ENCODE results near the gene KCNJ11.

DNA sequence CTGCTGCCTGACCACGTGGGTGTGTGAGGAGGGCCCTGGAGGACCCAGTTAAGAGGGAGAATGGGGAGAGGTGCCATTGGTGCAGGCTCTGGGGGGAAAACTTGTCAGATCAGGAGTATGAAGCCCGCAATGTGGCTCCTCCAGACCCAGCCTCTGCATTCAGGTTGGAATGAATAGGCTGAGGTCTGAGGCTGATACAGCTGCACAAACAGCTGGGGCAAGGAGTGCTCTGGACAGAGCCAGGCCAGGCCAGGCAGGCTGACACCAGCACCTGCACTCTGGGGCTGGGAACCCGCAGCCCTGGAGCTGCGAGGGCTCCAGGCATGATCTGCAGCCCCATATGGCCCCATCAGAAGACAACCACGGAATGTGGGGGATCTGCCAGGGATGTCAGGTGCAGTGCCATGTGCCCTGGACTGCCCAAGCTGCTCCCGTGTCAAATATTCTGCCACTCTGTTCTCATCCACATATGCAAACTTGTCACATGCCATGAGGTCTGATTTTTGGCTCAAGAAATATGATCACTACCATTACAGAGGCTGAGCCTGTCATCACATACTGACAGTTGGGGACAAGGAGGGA, 27.2 kb upstream of the KCNJ11 start:
- TF ChIP-seq, protein P1, sequence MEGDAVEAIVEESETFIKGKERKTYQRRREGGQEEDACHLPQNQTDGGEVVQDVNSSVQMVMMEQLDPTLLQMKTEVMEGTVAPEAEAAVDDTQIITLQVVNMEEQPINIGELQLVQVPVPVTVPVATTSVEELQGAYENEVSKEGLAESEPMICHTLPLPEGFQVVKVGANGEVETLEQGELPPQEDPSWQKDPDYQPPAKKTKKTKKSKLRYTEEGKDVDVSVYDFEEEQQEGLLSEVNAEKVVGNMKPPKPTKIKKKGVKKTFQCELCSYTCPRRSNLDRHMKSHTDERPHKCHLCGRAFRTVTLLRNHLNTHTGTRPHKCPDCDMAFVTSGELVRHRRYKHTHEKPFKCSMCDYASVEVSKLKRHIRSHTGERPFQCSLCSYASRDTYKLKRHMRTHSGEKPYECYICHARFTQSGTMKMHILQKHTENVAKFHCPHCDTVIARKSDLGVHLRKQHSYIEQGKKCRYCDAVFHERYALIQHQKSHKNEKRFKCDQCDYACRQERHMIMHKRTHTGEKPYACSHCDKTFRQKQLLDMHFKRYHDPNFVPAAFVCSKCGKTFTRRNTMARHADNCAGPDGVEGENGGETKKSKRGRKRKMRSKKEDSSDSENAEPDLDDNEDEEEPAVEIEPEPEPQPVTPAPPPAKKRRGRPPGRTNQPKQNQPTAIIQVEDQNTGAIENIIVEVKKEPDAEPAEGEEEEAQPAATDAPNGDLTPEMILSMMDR (IDR thresholded peaks at IDR 0.05), result no peak
- TF ChIP-seq POLR2A (IDR thresholded peaks at IDR 0.05), result no peak
